H1 (cell line): ENCODE results near the gene NHS. TPM values are rescaled to one million over a fixed set of nuclear protein-coding genes. Genes with fewer than 3 reads are reported as not detected.

ENCODE experiments used
- CTCF ChIA-PET: fragments of 300-600 bp; sonication (Branson Sonifier 250); formaldehyde crosslinking; loops from one replicate; lab custom pipeline; 2021; ENCODE audit not compliant: partially characterized antibody; lab: Charles Lee
- POLR2A ChIA-PET: fragments of 300-600 bp; sonication (Branson Sonifier 250); formaldehyde crosslinking; loops from one replicate; lab custom pipeline; 2021; ENCODE audit warnings: inconsistent platforms; ENCODE audit not compliant: partially characterized antibody; lab: Charles Lee
- DNase-seq, 2 experiments: peaks; one replicate each; pipeline versions ENCODE4 v3.0.0 to v3.0.0-alpha.2; 2010 to 2022; ENCODE audit warnings: low spot score in 2 of 2, low read depth in 1 of 2, mixed read lengths in 1 of 2
- FAIRE-seq: peaks from 2 replicates; lab custom pipeline; 2011; peaks lifted over from hg19 to GRCh38; lab: Jason Lieb, UNC
- H2AFZ ChIP-seq: 2 replicates; pipeline ENCODE4 v1.8.1; 2012; ENCODE audit warnings: low read length, inconsistent platforms
- H2AK5ac ChIP-seq: 2 replicates; pipeline ENCODE4 v1.6.1; 2013; ENCODE audit warnings: low read depth, low read length
- H2BK120ac ChIP-seq: replicated peaks from 2 replicates; pipeline ENCODE3; 2013; ENCODE audit warnings: low read depth, low read length, inconsistent platforms
- H2BK12ac ChIP-seq: 2 replicates; pipeline ENCODE4 v1.6.1; 2013; ENCODE audit warnings: low read depth, low read length
- H2BK15ac ChIP-seq: 2 replicates; pipeline ENCODE4 v1.6.1; 2013; ENCODE audit warnings: low read length
- H2BK20ac ChIP-seq: 2 replicates; pipeline ENCODE4 v1.6.1; 2013; ENCODE audit warnings: low read length
- H2BK5ac ChIP-seq: 2 replicates; pipeline ENCODE4 v1.6.1; 2013; ENCODE audit warnings: low read depth, low read length
- H3K14ac ChIP-seq: 2 replicates; pipeline ENCODE4 v1.6.1; 2013; ENCODE audit warnings: inconsistent platforms; ENCODE audit not compliant: insufficient read length
- H3K18ac ChIP-seq: 2 replicates; pipeline ENCODE4 v1.6.1; 2013; ENCODE audit warnings: low read length; ENCODE audit errors: extremely low read depth
- H3K23ac ChIP-seq: 2 replicates; pipeline ENCODE4 v1.6.1; 2013; ENCODE audit warnings: inconsistent platforms; ENCODE audit not compliant: insufficient read length
- H3K23me2 ChIP-seq: 2 replicates; pipeline ENCODE4 v1.6.1; 2013; ENCODE audit warnings: low read depth, low read length
- H3K27ac ChIP-seq: 2 replicates; pipeline ENCODE4 v1.6.1; 2011; ENCODE audit warnings: low read depth, low read length, inconsistent platforms
- H3K27me3 ChIP-seq, 4 experiments: replicated peaks in 1 of 4; 1 replicate in 1 of 4; 2 replicates in 3 of 4; pipeline versions ENCODE4 v1.6.1 to v1.8.1; 2011 to 2013; ENCODE audit warnings: low read length in 3 of 4, mild to moderate bottlenecking in 3 of 4, inconsistent platforms in 2 of 4, mixed read lengths in 2 of 4, moderate library complexity in 1 of 4; ENCODE audit not compliant: control insufficient read depth in 3 of 4, insufficient read depth in 3 of 4; ENCODE audit errors: extremely low read depth in 1 of 4
- H3K36me3 ChIP-seq, 4 experiments: 2 replicates each; pipeline versions ENCODE4 v1.6.1 to v1.8.1; 2011 to 2013; ENCODE audit warnings: mild to moderate bottlenecking in 4 of 4, low read length in 3 of 4, moderate library complexity in 2 of 4, control low read depth in 1 of 4, inconsistent platforms in 1 of 4; ENCODE audit not compliant: insufficient read depth in 4 of 4, control insufficient read depth in 2 of 4
- H3K4ac ChIP-seq: replicated peaks from 2 replicates; pipeline ENCODE3; 2013; ENCODE audit warnings: low read length, low read depth, mixed read lengths, inconsistent platforms; ENCODE audit not compliant: insufficient read length
- H3K4me1 ChIP-seq, 4 experiments: replicated peaks in 1 of 4; 1 replicate in 1 of 4; 2 replicates in 3 of 4; pipeline versions ENCODE4 v1.6.1 to v1.8.1; 2011 to 2013; ENCODE audit warnings: low read length in 3 of 4, inconsistent platforms in 2 of 4, mixed read lengths in 1 of 4; ENCODE audit not compliant: insufficient read depth in 4 of 4, control insufficient read depth in 3 of 4
- H3K4me2 ChIP-seq, 2 experiments: 2 replicates each; pipeline versions ENCODE4 v1.6.1 to v1.8.1; 2011 to 2013; ENCODE audit warnings: low read depth in 2 of 2, low read length in 2 of 2, control low read depth in 1 of 2, inconsistent platforms in 1 of 2, mild to moderate bottlenecking in 1 of 2; ENCODE audit not compliant: insufficient read depth in 1 of 2
- H3K4me3 ChIP-seq, 4 experiments: fragments of 200-600, 300-600 bp in 1 of 4; sonication (generic), shearing (Covaris generic), sonication (Bioruptor Twin) in 1 of 4; 2 replicates each; pipeline versions ENCODE4 v1.5.1 to v1.8.1; 2011 to 2016; ENCODE audit warnings: low read length in 4 of 4, low read depth in 3 of 4, control low read depth in 2 of 4, inconsistent platforms in 2 of 4, mild to moderate bottlenecking in 2 of 4, mixed read lengths in 1 of 4, moderate library complexity in 1 of 4; ENCODE audit not compliant: insufficient read depth in 2 of 4; ENCODE audit errors: extremely low read depth in 1 of 4
- H3K56ac ChIP-seq: replicated peaks from 2 replicates; pipeline ENCODE3; 2013; ENCODE audit warnings: low read depth, mild to moderate bottlenecking, mixed read lengths, low read length, inconsistent platforms; ENCODE audit not compliant: insufficient read length
- H3K79me1 ChIP-seq: 2 replicates; pipeline ENCODE4 v1.6.1; 2013; ENCODE audit warnings: low read depth, low read length, control low read depth
- H3K79me2 ChIP-seq, 2 experiments: 2 replicates each; pipeline versions ENCODE4 v1.6.1 to v1.8.1; 2012 to 2013; ENCODE audit warnings: low read length in 2 of 2, mild to moderate bottlenecking in 2 of 2, inconsistent platforms in 1 of 2; ENCODE audit not compliant: insufficient read depth in 2 of 2, control insufficient read depth in 1 of 2
- H3K9ac ChIP-seq, 4 experiments: replicated peaks in 1 of 4; 1 replicate in 1 of 4; 2 replicates in 3 of 4; pipeline versions ENCODE4 v1.6.1 to v1.8.1; 2011 to 2013; ENCODE audit warnings: low read depth in 3 of 4, low read length in 3 of 4, control low read depth in 2 of 4, mild to moderate bottlenecking in 2 of 4, moderate library complexity in 2 of 4, inconsistent platforms in 1 of 4; ENCODE audit errors: extremely low read depth in 1 of 4
- H3K9me3 ChIP-seq, 2 experiments: 2 replicates each; pipeline versions ENCODE4 v1.6.1 to v1.8.1; 2012 to 2013; ENCODE audit warnings: mild to moderate bottlenecking in 2 of 2, moderate library complexity in 2 of 2, control low read depth in 1 of 2, inconsistent platforms in 1 of 2, low read depth in 1 of 2, low read length in 1 of 2, mixed read lengths in 1 of 2; ENCODE audit not compliant: insufficient read depth in 2 of 2
- H4K20me1 ChIP-seq, 2 experiments: replicated peaks in 1 of 2; 2 replicates each; pipeline versions ENCODE3 to v1.8.1; 2011 to 2013; ENCODE audit warnings: inconsistent platforms in 2 of 2, low read length in 2 of 2, mild to moderate bottlenecking in 1 of 2; ENCODE audit not compliant: insufficient read depth in 2 of 2, control insufficient read depth in 1 of 2
- H4K5ac ChIP-seq: 2 replicates; pipeline ENCODE4 v1.6.1; 2013; ENCODE audit warnings: low read length, low read depth, mixed read lengths, inconsistent platforms; ENCODE audit not compliant: insufficient read length
- H4K8ac ChIP-seq: 2 replicates; pipeline ENCODE4 v1.8.0; 2013; ENCODE audit warnings: mild to moderate bottlenecking, moderate library complexity, low read length, inconsistent platforms; ENCODE audit not compliant: insufficient read depth; ENCODE audit errors: extremely low read depth
- H4K91ac ChIP-seq: replicated peaks from 2 replicates; pipeline ENCODE3; 2013; ENCODE audit warnings: low read length, mixed read lengths, inconsistent platforms; ENCODE audit not compliant: insufficient read length
- KDM1A ChIP-seq: fragments of 200-600, 300-600 bp; sonication (generic); IDR thresholded peaks from 2 replicates; pipeline ENCODE4 v1.7.1; 2016; ENCODE audit warnings: mild to moderate bottlenecking, low read length, borderline replicate concordance
- KDM5A ChIP-seq: fragments of 200-600 bp; IDR thresholded peaks from 2 replicates; pipeline ENCODE4 v1.7.1; 2012; ENCODE audit warnings: mild to moderate bottlenecking, low read length, inconsistent platforms, mixed read lengths
- POU5F1 ChIP-seq: IDR thresholded peaks from 2 replicates; pipeline ENCODE4 v1.6.1; 2011; ENCODE audit warnings: low read depth, mild to moderate bottlenecking, low read length, moderate library complexity
- WGBS, 2 experiments: shearing (Covaris generic) in 1 of 2; methylation state at CpG; one replicate each; pipeline versions ENCODE4 v1.1.6 to v1.1.7; 2013 to 2015; ENCODE audit warnings: low lambda C conversion rate in 2 of 2, mixed read lengths in 2 of 2, inconsistent platforms in 1 of 2, low coverage in 1 of 2, missing lambda C conversion rate in 1 of 2; ENCODE audit not compliant: insufficient replicate concordance in 2 of 2, insufficient coverage in 1 of 2, insufficient read length in 1 of 2; ENCODE audit errors: extremely low coverage in 1 of 2, missing lambda C conversion rate in 1 of 2; 5-methylcytosine and 5-hydroxymethylcytosine counted together
- polyA plus RNA-seq, 7 experiments: library from polyadenylated mRNA; depleted of rRNA in 3 of 7; stranded (reverse) in 5 of 7; unstranded in 2 of 7; fragments of >200 nt in 5 of 7; fragments of 200-250 nt in 2 of 7; gene quantifications; 1 replicate in 5 of 7; 2 replicates in 1 of 7; 4 replicates in 1 of 7; pipeline versions ENCODE4 v1.2.1 to v1.2.3, GENCODE V29; 2011 to 2013; ENCODE audit warnings: missing spikeins in 2 of 7, mixed read lengths in 2 of 7
- total RNA-seq: library from RNA; stranded (reverse); fragmentation: NEBNext Ultra II Directional; extraction: Animal tissue kit (Norgen Biotek cat#: 25700); gene quantifications from 2 replicates; pipeline ENCODE4 v1.2.1, GENCODE V29; 2021

Gene NHS
- total and polyA plus RNA-seq, 2 of the 8 experiments (the other 6 are each of a cell fraction or from before 2014, with no cell fraction given), result 2.2 to 6.7 TPM

DNA sequence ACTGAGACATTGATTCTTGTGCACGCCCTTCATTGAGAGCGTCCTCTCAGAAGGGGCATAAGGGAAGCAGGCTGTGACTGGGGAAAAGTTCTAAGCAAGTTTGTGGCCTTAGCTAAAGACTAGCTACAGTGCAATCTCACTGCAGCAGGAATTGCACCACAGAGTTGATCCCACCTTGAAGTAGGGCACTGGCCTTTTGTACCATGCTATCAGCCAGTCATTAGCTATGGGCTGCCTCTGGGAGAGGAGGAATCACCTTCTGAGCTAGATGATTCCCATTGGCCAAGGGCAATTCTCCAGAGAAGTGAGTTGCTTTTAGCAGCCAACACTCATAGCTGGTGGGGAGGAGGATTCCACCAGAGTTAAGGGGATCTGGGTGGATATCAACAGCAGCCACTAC is 219.7 kb downstream of the NHS start:
- ChIA-PET CTCF (interaction anchor here (0.9 to 1.5 kb wide), 2 partner anchors 60 to 73 kb away, joined by 3 read pairs; no protein-coding TSS in a partner anchor), POLR2A (no interaction called here)
- Histone ChIP-seq H3K18ac (no peak overlapping the region), H4K5ac (no peak overlapping the region), H3K27me3 (no peaks in the 10 kb centered on the region), H3K14ac (no peak overlapping the region), H3K56ac (no peak overlapping the region), H2BK20ac (no peak overlapping the region), H2BK12ac (no peak overlapping the region), H2AFZ (no peak overlapping the region), H4K8ac (no peak overlapping the region), H3K23me2 (no peaks in the 10 kb centered on the region), H3K9ac (no peak overlapping the region), H3K23ac (no peak overlapping the region), H3K9me3 (no peaks in the 10 kb centered on the region), H4K91ac (no peak overlapping the region), H2BK120ac (no peak overlapping the region), H3K36me3 (no peaks in the 10 kb centered on the region), H2BK15ac (no peak overlapping the region), H3K4me2 (no peak overlapping the region), H3K27ac (no peak overlapping the region), H3K4ac (no peak overlapping the region), H3K4me3 (no peak overlapping the region), H2AK5ac (no peak overlapping the region), H3K4me1 (no peaks in the 10 kb centered on the region; a peak in 1 of 7 replicates), H4K20me1 (no peaks in the 10 kb centered on the region), H2BK5ac (no peak overlapping the region), H3K79me2 (no peaks in the 10 kb centered on the region), H3K79me1 (no peaks in the 10 kb centered on the region)
- 100% methylated on average over 2 of the region's 2 CpGs; no CpG with 5 or more reads in 1 of the 2 experiments for WGBS, 2 experiments
- TF ChIP-seq KDM1A, result no peak
- TF ChIP-seq KDM5A, result no peak
- TF ChIP-seq POU5F1, result no peak
- FAIRE-seq (no peak), DNase-seq (no peak)
